Activated CD8-positive, alpha-beta memory T cell treated with anti-CD3 and anti-CD28 coated beads, Interleukin-2, amount 50 U/mL, for 24 hours (primary cell): ENCODE measurements around the gene ENG.
"Not testable (repeated sequence)": the region's sequence is repeated elsewhere in the genome, so short reads cannot be mapped to it uniquely, and the experiment has no call there.

Experiments
- DNase-seq: peaks from one replicate; pipeline ENCODE4 v3.0.0-alpha.2; 2020; ENCODE audit errors: extremely low read depth

ENG gene

GRCh38 chr9:127854184-127854806, at the start of gene ENG:
TSS of gene ENG (minus strand) at chr9:127854658. CDS start at chr9:127854355, 303 bp downstream.
- DNase-seq: no peak

- DNase-seq: no peak
These were observed 49.4 kb upstream of the ENG start for GRCh38 chr9:127903557-127904475.

GRCh38 chr9:127899128-127899943, 44.9 kb upstream of the ENG start, which contains the start of gene ST6GALNAC6:
TSS of gene ST6GALNAC6 (minus strand) at chr9:127899603. CDS start at chr9:127897981, 1,622 bp downstream.
- DNase-seq: no peak

GRCh38 chr9:127898433-127899127, 44.1 kb upstream of the ENG start:
- no peak for DNase-seq

GRCh38 chr9:127897193-127897692, 42.8 kb upstream of the ENG start:
- DNase-seq: no peak

- DNase-seq: no peak
These were observed 42.1 kb upstream of the ENG start for GRCh38 chr9:127896395-127897192.

- DNase-seq: no peak
These were observed 41.4 kb upstream of the ENG start for GRCh38 chr9:127895811-127896210.

GRCh38 chr9:127893392-127893791, 38.9 kb upstream of the ENG start:
- no peak for DNase-seq

GRCh38 chr9:127892831-127893230, 38.4 kb upstream of the ENG start:
- DNase-seq: no peak

- no peak for DNase-seq
These were observed 35.6 kb upstream of the ENG start for GRCh38 chr9:127890053-127890452.

GRCh38 chr9:127887792-127888191, 33.3 kb upstream of the ENG start:
- no peak for DNase-seq

- DNase-seq: no peak
These were observed 32.0 kb upstream of the ENG start for GRCh38 chr9:127886401-127886972.

- DNase-seq: no peak
These were observed 31.2 kb upstream of the ENG start for GRCh38 chr9:127885508-127886281.

GRCh38 chr9:127884976-127885490, 30.6 kb upstream of the ENG start:
- DNase-seq: no peak

- no peak for DNase-seq
These were observed 30.0 kb upstream of the ENG start for GRCh38 chr9:127884427-127884911.

- DNase-seq: no peak
These were observed 29.5 kb upstream of the ENG start for GRCh38 chr9:127883959-127884358.

GRCh38 chr9:127881715-127882114, 27.3 kb upstream of the ENG start:
- not testable (repeated sequence) for DNase-seq

GRCh38 chr9:127880143-127880542, 25.7 kb upstream of the ENG start:
- no peak for DNase-seq
